Eye (tissue), 1 donor: Measurements from ENCODE around the gene TMEM120A.

ENCODE experiments used
- DNase-seq: peaks from one replicate; pipeline ENCODE4 v3.0.0-alpha.2; 2015

Gene TMEM120A

GRCh38 chr7:75980430-75981202 lies 13.8 kb downstream of the TMEM120A start:
- DNase-seq, result no peak

- DNase-seq, result no peak
These were observed 14.5 kb downstream of the TMEM120A start for GRCh38 chr7:75979759-75980429.

GRCh38 chr7:75977743-75978142 lies 16.7 kb downstream of the TMEM120A start:
- DNase-seq, result peak; percentile 76

- DNase-seq, result no peak
These were observed 22.2 kb downstream of the TMEM120A start for GRCh38 chr7:75971961-75972763.

GRCh38 chr7:75971309-75971960 lies 23.0 kb downstream of the TMEM120A start:
- DNase-seq, result no peak

GRCh38 chr7:75969704-75970498 lies 24.5 kb downstream of the TMEM120A start:
- DNase-seq, result no peak

GRCh38 chr7:75969182-75969581 lies 25.2 kb downstream of the TMEM120A start:
- no peak for DNase-seq

- DNase-seq, result no peak
These were observed 25.8 kb downstream of the TMEM120A start for GRCh38 chr7:75968561-75969001.

GRCh38 chr7:75968012-75968411 lies 26.4 kb downstream of the TMEM120A start:
- no peak for DNase-seq

- DNase-seq, result peak; percentile 76
These were observed 26.9 kb downstream of the TMEM120A start for GRCh38 chr7:75967487-75967997.

- no peak for DNase-seq
These were observed 27.3 kb downstream of the TMEM120A start for GRCh38 chr7:75967055-75967454.

GRCh38 chr7:75966190-75966961 lies 28.0 kb downstream of the TMEM120A start:
- DNase-seq, result peak; percentile 75

- peak; percentile 50 for DNase-seq
These were observed 28.8 kb downstream of the TMEM120A start for GRCh38 chr7:75965617-75966016.

GRCh38 chr7:75963381-75963995 lies 30.9 kb downstream of the TMEM120A start:
- DNase-seq, result no peak

- peak; percentile 66 for DNase-seq
These were observed 31.6 kb downstream of the TMEM120A start for GRCh38 chr7:75962607-75963380.

- DNase-seq, result no peak
These were observed 33.2 kb downstream of the TMEM120A start for GRCh38 chr7:75961218-75961617.

GRCh38 chr7:75960372-75960771 lies 34.0 kb downstream of the TMEM120A start:
- no peak for DNase-seq

- no peak for DNase-seq
These were observed 35.4 kb downstream of the TMEM120A start for GRCh38 chr7:75958802-75959543.
